Activated T-cell treated with anti-CD3 and anti-CD28 coated beads, Interleukin-2, amount 50 U/mL, for 72 hours (primary cell): Measurements from ENCODE around the gene NMRK2. TPM values are rescaled to one million over a fixed set of nuclear protein-coding genes. Genes with fewer than 3 reads are reported as not detected.
A peak's percentile ranks its signal among the peaks of the same experiment; 100 is the strongest.

Experiments used
- ATAC-seq, 2 donors: fragments of 150-1000 bp; cut with Tn5 transposase; replicated peaks in 1 of 2; 2 replicates each; pipeline ENCODE4 v1.10.0; 2021; ENCODE audit warnings: moderate library complexity in 2 of 2, mild to moderate bottlenecking in 1 of 2
- DNase-seq, 2 donors: peaks; one replicate each; pipeline ENCODE4 v3.0.0; 2021 to 2022; ENCODE audit warnings: mixed read lengths in 1 of 2
- H3K27ac Mint-ChIP-seq: one replicate; pipeline ENCODE4 v1.8.0; 2022; ENCODE audit warnings: mild to moderate bottlenecking, moderate library complexity, mixed read lengths
- H3K27me3 Mint-ChIP-seq: one replicate; pipeline ENCODE4 v1.8.0; 2022; ENCODE audit warnings: low read depth, mixed read lengths
- H3K36me3 Mint-ChIP-seq, 2 donors: one replicate each; pipeline ENCODE4 v1.8.0; 2022; ENCODE audit warnings: mixed read lengths in 2 of 2, mild to moderate bottlenecking in 1 of 2; ENCODE audit not compliant: insufficient read depth in 2 of 2
- H3K4me1 Mint-ChIP-seq: one replicate; pipeline ENCODE4 v1.8.0; 2022; ENCODE audit warnings: low read depth, mixed read lengths
- H3K4me3 Mint-ChIP-seq, 2 donors: one replicate each; pipeline ENCODE4 v1.8.0; 2022; ENCODE audit warnings: mild to moderate bottlenecking in 2 of 2, mixed read lengths in 2 of 2, moderate library complexity in 2 of 2
- H3K9me3 Mint-ChIP-seq, 2 donors: one replicate each; pipeline ENCODE4 v1.8.0; 2022; ENCODE audit warnings: mixed read lengths in 2 of 2
- total RNA-seq, 2 donors: library from RNA; stranded (reverse); gene quantifications; one replicate each; pipeline ENCODE4 v1.2.3, GENCODE V29; 2022

NMRK2 gene
- total RNA-seq, 2 donors from 2014 or later = not detected

- H3K9me3 Mint-ChIP-seq = no peaks in the 10 kb centered on the region
- peaks cover 8 to 22% of the 10 kb centered on the region in 2 donors for H3K36me3 Mint-ChIP-seq
- no peak overlapping the region for H3K27ac Mint-ChIP-seq
These were observed 43.8 kb downstream of the NMRK2 start for GRCh38 chr19:3976495-3977241.

GRCh38 chr19:3977242-3978143 is 44.6 kb downstream of the NMRK2 start:
- no peaks in the 10 kb centered on the region for H3K27me3 Mint-ChIP-seq
- H3K4me3 Mint-ChIP-seq = no peak overlapping the region
- peaks cover 24% of the 10 kb centered on the region for H3K4me1 Mint-ChIP-seq
- DNase-seq (no peak), ATAC-seq (peak; percentile 3 to 14)
- H3K9me3 Mint-ChIP-seq = no peaks in the 10 kb centered on the region
- H3K27ac Mint-ChIP-seq = no peak overlapping the region
- H3K36me3 Mint-ChIP-seq = peaks cover 8 to 26% of the 10 kb centered on the region in 2 donors

More at GRCh38 chr19:3976495-3977241, 43.8 kb downstream of the NMRK2 start:
- Mint-ChIP-seq H3K4me3 (no peak overlapping the region), H3K4me1 (peaks cover 16% of the 10 kb centered on the region), H3K27me3 (no peaks in the 10 kb centered on the region)
- ATAC-seq (peak in 1 of 2 donors; percentile 10), DNase-seq (no peak)

- no peaks in the 10 kb centered on the region for H3K9me3 Mint-ChIP-seq
- H3K27ac Mint-ChIP-seq = no peak overlapping the region
- DNase-seq = no peak
- no peak overlapping the region for H3K4me3 Mint-ChIP-seq
- H3K36me3 Mint-ChIP-seq = peaks cover 8 to 32% of the 10 kb centered on the region in 2 donors
- H3K4me1 Mint-ChIP-seq = peaks cover 30% of the 10 kb centered on the region
- no peak for ATAC-seq
- H3K27me3 Mint-ChIP-seq = no peaks in the 10 kb centered on the region
These were observed 45.3 kb downstream of the NMRK2 start for GRCh38 chr19:3978145-3978544.

- H3K4me1 Mint-ChIP-seq = peaks cover 42% of the 10 kb centered on the region
- H3K36me3 Mint-ChIP-seq = peaks cover 18 to 43% of the 10 kb centered on the region in 2 donors
- no peak overlapping the region for H3K4me3 Mint-ChIP-seq
- DNase-seq = no peak
- H3K27ac Mint-ChIP-seq = peak overlapping the region; percentile 60
- no peaks in the 10 kb centered on the region for H3K27me3 Mint-ChIP-seq
- no peak for ATAC-seq
- H3K9me3 Mint-ChIP-seq = no peaks in the 10 kb centered on the region
These were observed 46.4 kb downstream of the NMRK2 start for GRCh38 chr19:3979289-3979673.

GRCh38 chr19:3979674-3980352 is 46.9 kb downstream of the NMRK2 start:
- ATAC-seq (peak in 1 of 2 donors; percentile 7), DNase-seq (no peak)
- no peaks in the 10 kb centered on the region for H3K27me3 Mint-ChIP-seq
- no peak overlapping the region for H3K4me3 Mint-ChIP-seq
- peaks cover 47% of the 10 kb centered on the region for H3K4me1 Mint-ChIP-seq
- H3K9me3 Mint-ChIP-seq = no peaks in the 10 kb centered on the region
- peaks cover 23 to 48% of the 10 kb centered on the region in 2 donors for H3K36me3 Mint-ChIP-seq
- H3K27ac Mint-ChIP-seq = peak overlapping the region; percentile 60

GRCh38 chr19:3980353-3981251 is 47.7 kb downstream of the NMRK2 start:
- ATAC-seq = no peak
- H3K27me3 Mint-ChIP-seq = no peaks in the 10 kb centered on the region
- H3K4me1 Mint-ChIP-seq = peaks cover 48% of the 10 kb centered on the region
- H3K27ac Mint-ChIP-seq = peak overlapping the region; percentile 42
- H3K9me3 Mint-ChIP-seq = no peaks in the 10 kb centered on the region
- H3K36me3 Mint-ChIP-seq = peaks cover 24 to 49% of the 10 kb centered on the region in 2 donors
- DNase-seq = no peak
- H3K4me3 Mint-ChIP-seq = no peak overlapping the region

- Mint-ChIP-seq H3K27ac (peak overlapping the region; percentile 59), H3K27me3 (no peaks in the 10 kb centered on the region), H3K36me3 (peaks cover 24 to 45% of the 10 kb centered on the region in 2 donors), H3K4me3 (peak overlapping the region; percentile 15 to 39), H3K9me3 (no peaks in the 10 kb centered on the region), H3K4me1 (peaks cover 56% of the 10 kb centered on the region)
- ATAC-seq = no peak
- DNase-seq = no peak
These were observed 48.5 kb downstream of the NMRK2 start for GRCh38 chr19:3981373-3981735.

GRCh38 chr19:3981736-3982681 is 49.1 kb downstream of the NMRK2 start:
- no peaks in the 10 kb centered on the region for H3K9me3 Mint-ChIP-seq
- no peak for DNase-seq
- H3K4me1 Mint-ChIP-seq = peaks cover 61% of the 10 kb centered on the region
- ATAC-seq = no peak
- peaks cover 23 to 45% of the 10 kb centered on the region in 2 donors for H3K36me3 Mint-ChIP-seq
- H3K4me3 Mint-ChIP-seq = peak overlapping the region; percentile 94 to 95
- H3K27me3 Mint-ChIP-seq = no peaks in the 10 kb centered on the region
- peak overlapping the region; percentile 75 for H3K27ac Mint-ChIP-seq

GRCh38 chr19:3982701-3983541 is 50.1 kb downstream of the NMRK2 start:
- peak overlapping the region; percentile 94 to 95 for H3K4me3 Mint-ChIP-seq
- H3K27ac Mint-ChIP-seq = peak overlapping the region; percentile 97
- no peaks in the 10 kb centered on the region for H3K27me3 Mint-ChIP-seq
- ATAC-seq (peak in 1 of 2 donors; percentile 9), DNase-seq (no peak)
- H3K9me3 Mint-ChIP-seq = no peaks in the 10 kb centered on the region
- peaks cover 69% of the 10 kb centered on the region for H3K4me1 Mint-ChIP-seq
- H3K36me3 Mint-ChIP-seq = peaks cover 21 to 45% of the 10 kb centered on the region in 2 donors

- peaks cover 18 to 42% of the 10 kb centered on the region in 2 donors for H3K36me3 Mint-ChIP-seq
- H3K9me3 Mint-ChIP-seq = no peaks in the 10 kb centered on the region
- no peaks in the 10 kb centered on the region for H3K27me3 Mint-ChIP-seq
- peak overlapping the region; percentile 97 for H3K27ac Mint-ChIP-seq
- H3K4me1 Mint-ChIP-seq = peaks cover 74% of the 10 kb centered on the region
- ATAC-seq = no peak
- peak overlapping the region; percentile 94 to 95 for H3K4me3 Mint-ChIP-seq
- no peak for DNase-seq
These were observed 50.7 kb downstream of the NMRK2 start for GRCh38 chr19:3983542-3983914.
